Upper lobe of left lung (tissue), 6 donors: ENCODE data around the gene HERC2. TPM values are rescaled to one million over a fixed set of nuclear protein-coding genes. Genes with fewer than 3 reads are reported as not detected.

ENCODE experiments used
- ATAC-seq, 2 donors: fragments of 200-7000 bp; cut with Tn5 transposase; one replicate each; pipeline ENCODE4 v1.9.1; 2022; ENCODE audit warnings: mild to moderate bottlenecking in 2 of 2, moderate library complexity in 2 of 2; ENCODE audit not compliant: low FRiP score in 2 of 2
- DNase-seq, 2 donors: peaks; one replicate each; pipeline ENCODE4 v3.0.0-alpha.2; 2019 to 2020
- H3K27ac ChIP-seq, 4 donors: fragments of 200-600 bp; sonication (generic); one replicate each; pipeline ENCODE4 v1.5.1; 2016 to 2019
- H3K27me3 ChIP-seq, 4 donors: fragments of 200-600 bp; sonication (generic); one replicate each; pipeline ENCODE4 v1.5.1; 2017 to 2019
- H3K36me3 ChIP-seq, 4 donors: fragments of 200-600 bp; sonication (generic); one replicate each; pipeline ENCODE4 v1.5.1; 2016 to 2019
- H3K4me1 ChIP-seq, 4 donors: fragments of 200-600 bp; sonication (generic); one replicate each; pipeline ENCODE4 v1.5.1; 2018 to 2019
- H3K4me3 ChIP-seq, 4 donors: fragments of 200-600 bp; sonication (generic); one replicate each; pipeline ENCODE4 v1.5.1; 2017 to 2019; ENCODE audit warnings: mild to moderate bottlenecking in 2 of 4, moderate library complexity in 1 of 4
- H3K9me3 ChIP-seq, 4 donors: fragments of 200-600 bp; sonication (generic); one replicate each; pipeline ENCODE4 v1.5.1; 2018 to 2019
- EP300 ChIP-seq, 4 donors: sonication (generic); formaldehyde crosslinking; IDR thresholded peaks; one replicate each; pipeline ENCODE4 v1.5.1; 2017; ENCODE audit warnings: antibody characterized with exemption in 4 of 4, control low read depth in 2 of 4
- POLR2A ChIP-seq, 4 donors: fragments of 450-650 bp; IDR thresholded peaks; one replicate each; pipeline ENCODE4 v1.5.1; 2016 to 2017; ENCODE audit warnings: antibody characterized with exemption in 4 of 4, mild to moderate bottlenecking in 2 of 4
- POLR2AphosphoS5 ChIP-seq, 2 donors: sonication (generic); formaldehyde crosslinking; IDR thresholded peaks; one replicate each; pipeline ENCODE4 v1.5.1; 2017; ENCODE audit warnings: antibody characterized with exemption in 2 of 2
- WGBS, 2 donors: methylation state at CpG; one replicate each; pipeline ENCODE4 v1.1.5; 2017 to 2018; 5-methylcytosine and 5-hydroxymethylcytosine counted together
- total RNA-seq, 6 donors: library from RNA; depleted of rRNA in 4 of 6; stranded (reverse); fragments of >200 nt in 4 of 6; gene quantifications; one replicate each; pipeline versions ENCODE4 v1.1.0 to v1.2.1, GENCODE V29; 2016 to 2021
- TF ChIP-seq, protein P1 (sequence below), 6 experiments: fragments of 450-650 bp in 4 of 6; fragments of 200-600 bp in 2 of 6; sonication (generic) in 2 of 6; IDR thresholded peaks; one replicate each; pipeline ENCODE4 v1.5.1; 2016 to 2019; ENCODE audit warnings: antibody characterized with exemption in 6 of 6
- donor health status: DM: no; HTN: no; CAD: no; lungs with moderate emphysema.
- donor health status: DM: no; HTN: yes; CAD: no; lungs with severe emphysema.

The HERC2 gene
- total RNA-seq, 6 donors from 2014 or later = 48.6 to 113 (median 53.4) TPM

DNA sequence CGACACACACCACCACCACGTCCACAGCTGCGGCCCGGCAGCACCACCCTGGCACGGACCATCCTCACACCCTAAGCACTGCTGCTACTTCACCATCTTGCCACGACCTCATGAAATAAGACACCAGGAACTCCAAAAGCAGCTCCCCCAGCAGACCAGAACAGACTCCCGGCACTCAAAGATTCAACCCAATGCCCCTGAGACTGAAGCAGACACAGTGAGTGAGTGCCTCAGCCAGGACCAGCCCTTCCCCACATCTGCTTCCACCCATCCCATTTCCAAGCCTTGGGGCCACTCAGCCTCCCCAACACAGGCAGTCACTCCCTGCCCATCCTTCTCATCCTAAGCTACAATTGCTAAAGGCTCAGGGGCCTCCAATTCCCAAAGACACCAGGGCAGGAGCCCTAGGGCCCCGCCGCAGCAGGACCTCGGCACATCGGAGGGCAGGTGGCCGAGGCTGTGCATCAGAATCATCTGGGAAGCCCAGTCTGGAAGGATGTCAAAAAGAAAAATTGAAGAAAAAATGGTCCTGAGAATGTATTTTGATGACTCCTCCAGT lies 204.5 kb downstream of the HERC2 start:
- WGBS, 2 donors = 94% methylated on average over 12 of the region's 12 CpGs
- Histone ChIP-seq H3K36me3 (peaks cover 23 to 93% (median 71%) of the 10 kb centered on the region in 4 donors), H3K27ac (no peak overlapping the region), H3K4me3 (no peak overlapping the region), H3K27me3 (no peaks in the 10 kb centered on the region), H3K4me1 (no peaks in the 10 kb centered on the region), H3K9me3 (no peaks in the 10 kb centered on the region)
- TF ChIP-seq, protein P1, sequence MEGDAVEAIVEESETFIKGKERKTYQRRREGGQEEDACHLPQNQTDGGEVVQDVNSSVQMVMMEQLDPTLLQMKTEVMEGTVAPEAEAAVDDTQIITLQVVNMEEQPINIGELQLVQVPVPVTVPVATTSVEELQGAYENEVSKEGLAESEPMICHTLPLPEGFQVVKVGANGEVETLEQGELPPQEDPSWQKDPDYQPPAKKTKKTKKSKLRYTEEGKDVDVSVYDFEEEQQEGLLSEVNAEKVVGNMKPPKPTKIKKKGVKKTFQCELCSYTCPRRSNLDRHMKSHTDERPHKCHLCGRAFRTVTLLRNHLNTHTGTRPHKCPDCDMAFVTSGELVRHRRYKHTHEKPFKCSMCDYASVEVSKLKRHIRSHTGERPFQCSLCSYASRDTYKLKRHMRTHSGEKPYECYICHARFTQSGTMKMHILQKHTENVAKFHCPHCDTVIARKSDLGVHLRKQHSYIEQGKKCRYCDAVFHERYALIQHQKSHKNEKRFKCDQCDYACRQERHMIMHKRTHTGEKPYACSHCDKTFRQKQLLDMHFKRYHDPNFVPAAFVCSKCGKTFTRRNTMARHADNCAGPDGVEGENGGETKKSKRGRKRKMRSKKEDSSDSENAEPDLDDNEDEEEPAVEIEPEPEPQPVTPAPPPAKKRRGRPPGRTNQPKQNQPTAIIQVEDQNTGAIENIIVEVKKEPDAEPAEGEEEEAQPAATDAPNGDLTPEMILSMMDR (IDR thresholded peaks at IDR 0.05) = no peak
- TF ChIP-seq POLR2AphosphoS5 (IDR thresholded peaks at IDR 0.05) = no peak
- no peak for TF ChIP-seq EP300 (IDR thresholded peaks at IDR 0.05)
- TF ChIP-seq POLR2A (IDR thresholded peaks at IDR 0.05) = no peak
- DNase-seq (no peak), ATAC-seq (no peak)

DNA sequence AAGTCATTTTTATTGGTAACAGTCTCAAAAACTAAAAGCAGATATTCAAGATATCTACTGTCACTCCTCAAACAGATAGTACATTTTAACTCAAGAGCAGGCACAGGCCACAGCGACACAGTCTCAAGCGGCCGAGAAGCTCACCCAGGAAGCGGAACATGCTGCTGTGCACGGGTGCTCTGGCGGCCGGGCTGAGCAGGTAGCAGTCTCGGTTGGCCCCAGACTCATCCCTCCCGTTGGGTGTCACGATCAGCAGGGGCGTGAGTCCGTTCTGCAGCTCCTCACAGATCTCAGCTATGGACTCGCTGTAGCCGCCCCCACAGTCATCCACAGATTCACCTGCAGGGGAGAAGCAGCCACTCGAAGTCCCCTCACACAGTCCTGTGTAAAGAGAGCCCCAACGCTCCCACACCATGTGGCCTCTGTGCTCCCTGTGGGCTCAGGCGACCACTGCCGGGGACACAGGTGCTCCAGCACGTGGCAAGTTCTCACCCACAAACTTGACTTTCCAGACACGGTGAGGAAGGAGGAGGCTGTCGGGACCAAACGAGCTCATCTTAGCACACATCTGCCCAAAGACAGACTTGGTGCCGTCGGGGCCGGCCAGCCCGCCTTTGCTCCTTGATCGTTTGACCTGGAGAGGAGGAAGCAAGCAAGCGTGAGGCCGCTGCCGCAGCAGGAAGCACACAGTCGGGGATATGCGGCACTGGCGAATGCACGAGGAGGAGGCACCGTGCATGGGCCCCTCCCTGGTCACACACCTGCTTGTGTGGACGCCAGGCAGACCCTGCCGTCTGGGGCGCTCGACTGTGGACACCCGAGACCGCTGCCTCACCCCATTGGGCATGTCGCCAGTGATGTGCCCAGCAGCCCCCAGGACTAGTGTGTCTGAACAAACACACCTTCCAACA lies 205.2 kb downstream of the HERC2 start:
- Histone ChIP-seq H3K27ac (no peak overlapping the region), H3K4me3 (no peak overlapping the region), H3K36me3 (peaks cover 26 to 95% (median 76%) of the 10 kb centered on the region in 4 donors), H3K9me3 (no peaks in the 10 kb centered on the region), H3K4me1 (no peaks in the 10 kb centered on the region), H3K27me3 (no peaks in the 10 kb centered on the region)
- 93 to 95% methylated on average over 8 to 42 of the region's 42 CpGs for WGBS, 2 donors
- ATAC-seq = no peak
- DNase-seq = peak in 1 of 2 donors; percentile 81
- TF ChIP-seq, protein P1 (IDR thresholded peaks at IDR 0.05) = no peak

DNA sequence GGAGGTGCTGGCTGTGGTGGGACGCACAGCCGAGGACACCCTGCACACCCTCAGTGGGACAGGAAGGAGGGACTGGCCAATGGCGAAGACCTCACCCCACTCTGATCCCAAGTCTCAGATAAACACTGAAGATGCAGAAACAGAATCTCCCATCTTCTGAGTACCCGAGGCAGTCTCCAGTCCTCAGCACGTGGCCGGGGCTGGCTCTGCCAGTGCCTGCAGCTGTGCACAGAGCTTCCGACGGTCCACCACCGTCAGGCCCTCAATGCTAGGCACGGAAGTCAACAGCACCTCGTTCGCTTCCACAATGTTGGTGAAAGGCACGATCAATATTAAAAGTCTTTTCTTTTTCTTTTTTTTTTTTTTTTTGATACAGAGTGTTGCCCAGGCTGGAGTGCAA lies 206.1 kb downstream of the HERC2 start:
- DNase-seq = no peak
- 83 to 88% methylated on average over 13 of the region's 13 CpGs for WGBS, 2 donors
- Histone ChIP-seq H3K36me3 (peaks cover 19 to 97% (median 76%) of the 10 kb centered on the region in 4 donors), H3K4me1 (no peaks in the 10 kb centered on the region), H3K9me3 (no peaks in the 10 kb centered on the region), H3K4me3 (no peak overlapping the region), H3K27me3 (no peaks in the 10 kb centered on the region), H3K27ac (no peak overlapping the region)
- no peak for ATAC-seq
- TF ChIP-seq POLR2AphosphoS5 (IDR thresholded peaks at IDR 0.05) (no peak), EP300 (IDR thresholded peaks at IDR 0.05) (no peak), POLR2A (IDR thresholded peaks at IDR 0.05) (no peak)
- TF ChIP-seq, protein P1 (IDR thresholded peaks at IDR 0.05) = no peak

DNA sequence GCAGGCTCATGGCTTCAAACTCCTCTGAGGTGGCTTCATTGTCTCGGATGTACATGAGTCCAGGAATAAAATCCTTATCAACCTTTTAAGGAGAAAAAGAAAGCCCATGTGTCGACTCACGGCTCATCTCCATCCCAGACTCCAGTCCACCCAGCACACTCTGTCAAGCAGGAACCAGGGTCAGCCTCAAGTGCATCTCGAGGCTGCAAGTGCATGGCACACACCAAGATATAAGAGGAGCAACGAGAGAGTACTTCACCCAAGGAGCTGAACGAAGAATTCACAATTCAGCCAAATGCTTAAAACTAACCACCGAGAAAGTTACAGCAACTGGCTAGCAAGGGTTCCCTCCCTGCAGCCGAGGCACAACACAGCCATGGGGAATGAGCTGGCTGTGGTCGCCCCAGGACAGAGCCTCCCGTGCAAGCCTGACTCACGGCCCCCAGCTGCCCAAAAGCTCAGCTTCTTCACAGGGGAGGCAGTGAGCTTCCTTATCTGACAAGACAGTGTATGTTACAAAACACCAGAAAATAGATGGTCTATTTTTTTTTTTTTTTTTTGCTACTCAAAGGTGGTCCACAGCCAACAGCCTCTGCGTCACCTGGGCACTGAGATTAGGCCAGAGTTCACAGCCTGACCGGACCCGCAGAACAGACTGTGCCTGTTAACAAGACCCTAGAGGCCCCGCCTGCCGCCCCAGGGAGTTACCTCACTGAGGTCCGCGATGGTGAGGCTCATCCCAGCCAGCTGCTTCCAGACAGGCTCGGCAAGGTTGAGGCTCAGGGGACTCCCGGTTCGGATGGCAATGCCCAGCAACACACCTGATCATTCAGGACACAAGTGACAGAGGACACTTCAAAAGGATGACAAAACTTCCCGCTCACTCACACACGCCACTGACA lies 207.0 kb downstream of the HERC2 start:
- 90% methylated on average over 19 to 23 of the region's 23 CpGs for WGBS, 2 donors
- Histone ChIP-seq H3K4me3 (no peak overlapping the region), H3K9me3 (no peaks in the 10 kb centered on the region), H3K27ac (no peak overlapping the region), H3K36me3 (peaks cover 13 to 93% (median 70%) of the 10 kb centered on the region in 4 donors), H3K27me3 (no peaks in the 10 kb centered on the region), H3K4me1 (no peaks in the 10 kb centered on the region)
- DNase-seq (no peak), ATAC-seq (no peak)
- no peak for TF ChIP-seq EP300 (IDR thresholded peaks at IDR 0.05)
- no peak for TF ChIP-seq POLR2AphosphoS5 (IDR thresholded peaks at IDR 0.05)
- TF ChIP-seq, protein P1 (IDR thresholded peaks at IDR 0.05) = no peak
- TF ChIP-seq POLR2A (IDR thresholded peaks at IDR 0.05) = no peak
